PFSK-1 (cell line): ENCODE data around the gene MICALL2.

ENCODE experiments used
- POLR2AphosphoS5 ChIP-seq: IDR thresholded peaks from 2 replicates; pipeline ENCODE4 v1.6.1; 2012; ENCODE audit warnings: low read depth, mild to moderate bottlenecking, control low read depth, low read length, moderate library complexity
- TAF1 ChIP-seq: IDR thresholded peaks from 2 replicates; pipeline ENCODE4 v1.6.1; 2012; ENCODE audit warnings: low read length, control low read depth, borderline replicate concordance; ENCODE audit not compliant: insufficient read depth

- TF ChIP-seq POLR2AphosphoS5 = no peak
- no peak for TF ChIP-seq TAF1
Observed at GRCh38 chr7:1445341-1445740, 13.9 kb downstream of the MICALL2 start.
